HepG2 (cell line): ENCODE results near the gene OR10R2.

Experiments
- CBX2 ChIP-seq, 2 experiments: fragments of 200-600 bp in 1 of 2; sonication (generic); formaldehyde crosslinking in 1 of 2; IDR thresholded peaks; 2 replicates each; pipeline versions ENCODE4 v1.7.0 to v1.8.1; 2018 to 2022; ENCODE audit warnings: low read depth in 2 of 2, low read length in 1 of 2, mild to moderate bottlenecking in 1 of 2, missing genetic modification reagents in 1 of 2
- KLF6 ChIP-seq: IDR thresholded peaks from 2 replicates; pipeline ENCODE4 v1.8.0; 2016; ENCODE audit warnings: missing biosample characterization, missing genetic modification reagents
- SP2 ChIP-seq: sonication (generic); formaldehyde crosslinking; IDR thresholded peaks from 2 replicates; pipeline ENCODE4 v1.5.1; 2020; ENCODE audit warnings: mild to moderate bottlenecking, missing genetic modification reagents

- no peak for TF ChIP-seq CBX2 (IDR thresholded peaks at IDR 0.05; ENCODE audit: low read depth, low read length)
- no peak for TF ChIP-seq CBX2 (CRISPR knock-in tag; IDR thresholded peaks at IDR 0.05; ENCODE audit: low read depth)
- TF ChIP-seq SP2 (CRISPR knock-in tag): no peak
- no peak for TF ChIP-seq KLF6 (CRISPR knock-in tag)
These were observed 26.6 kb upstream of the OR10R2 start for GRCh38 chr1:158445376-158445775.
